ENCODE measurements around the gene EEF1A2. TPM values are rescaled to one million over a fixed set of nuclear protein-coding genes. Genes with fewer than 3 reads are reported as not detected.
"Not testable (repeated sequence)": the region's sequence is repeated elsewhere in the genome, so short reads cannot be mapped to it uniquely, and the experiment has no call there.

Gene EEF1A2
- total RNA-seq, 1 donor from 2014 or later = 0.99 TPM

- DNase-seq (ENCODE audit: low read depth, low spot score) = no peak
Measured at GRCh38 chr20:63520934-63521601, 22.2 kb upstream of the EEF1A2 start.

- DNase-seq (ENCODE audit: low read depth, low spot score) = no peak
Measured at GRCh38 chr20:63520504-63520933, 21.6 kb upstream of the EEF1A2 start, which contains the start of gene PPDPF. TSS of gene PPDPF (plus strand) at chr20:63520765. CDS start at chr20:63521309, 544 bp downstream.

DNA sequence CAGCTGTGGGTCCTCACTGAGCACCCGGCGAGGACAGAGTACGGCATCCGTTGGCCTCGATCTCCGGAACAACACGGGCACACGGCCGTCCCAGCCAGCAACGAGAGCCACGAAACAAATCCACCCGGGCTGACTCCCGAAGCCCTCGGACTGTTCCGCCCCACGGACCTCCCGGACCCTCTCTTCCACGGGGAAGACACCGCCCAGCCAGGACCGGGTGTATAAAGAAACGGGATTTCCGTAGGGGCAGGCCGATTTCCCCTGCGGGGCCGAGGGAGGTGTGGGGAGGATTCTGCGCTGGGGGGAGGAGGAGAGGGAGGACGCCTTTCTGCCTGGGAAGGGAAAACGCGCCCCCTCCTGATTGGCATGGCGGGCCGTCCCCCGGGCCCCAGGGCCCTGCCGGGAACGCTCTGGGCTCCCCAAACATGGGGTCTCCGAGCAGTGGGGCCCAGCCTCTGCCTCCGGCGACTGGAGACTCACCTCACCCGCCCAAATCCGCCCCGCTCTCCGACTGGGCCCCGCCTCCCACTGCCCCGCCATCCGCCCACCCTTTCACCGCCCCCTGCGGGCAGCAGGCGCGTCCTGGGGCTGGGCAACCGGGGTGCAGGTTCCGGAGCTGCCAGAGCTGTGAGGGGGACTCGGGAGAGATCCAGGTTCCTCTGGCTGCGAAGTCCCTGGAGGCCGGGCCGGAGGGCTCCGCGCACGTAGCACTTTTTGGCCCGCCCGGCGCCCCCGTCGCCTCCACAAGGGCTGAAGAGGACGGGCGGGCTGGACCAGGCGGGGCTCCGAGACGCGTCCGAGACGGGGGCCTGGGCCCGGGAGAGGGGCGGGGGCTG is 21.0 kb upstream of the EEF1A2 start:
- DNase-seq (ENCODE audit: low read depth, low spot score) = no peak

DNA sequence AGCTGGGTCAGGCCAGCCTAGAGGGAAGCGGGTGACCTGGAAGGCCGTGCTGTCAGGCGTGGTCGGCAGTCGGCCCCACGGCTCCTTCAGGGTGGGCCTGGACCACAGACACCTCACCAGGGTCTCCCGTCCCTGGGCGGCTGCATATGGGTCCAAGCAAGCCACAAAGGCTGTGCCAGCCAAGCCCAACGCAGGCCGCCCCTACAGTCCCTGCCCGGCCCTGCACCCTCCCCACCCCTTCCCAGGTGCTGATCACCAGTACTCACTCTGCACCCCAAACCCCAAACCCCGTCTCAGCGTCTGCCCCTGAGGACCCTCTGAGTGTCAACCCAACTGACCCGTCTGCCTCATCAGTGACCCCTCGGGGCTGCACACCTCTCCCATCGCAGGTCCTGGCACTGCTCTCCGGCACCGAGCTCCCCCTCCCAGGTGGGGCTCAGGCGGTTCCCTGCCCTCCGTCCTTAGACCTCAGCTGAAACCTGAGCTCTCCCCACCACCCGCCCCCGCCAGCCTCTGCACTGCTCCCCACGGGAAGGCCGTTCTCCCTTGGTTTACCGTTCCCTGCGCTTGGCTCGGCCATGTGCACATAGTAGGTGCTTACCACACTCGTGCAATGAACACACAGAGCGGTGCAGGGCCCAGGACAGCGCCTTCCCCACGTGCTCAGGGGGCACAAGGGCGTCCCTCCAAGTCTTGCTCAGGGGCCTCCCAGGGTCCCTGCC is 20.2 kb upstream of the EEF1A2 start:
- no peak for DNase-seq (ENCODE audit: low read depth, low spot score)

- DNase-seq (ENCODE audit: low read depth, low spot score) = no peak
Measured at GRCh38 chr20:63518351-63518861, 19.5 kb upstream of the EEF1A2 start.

GRCh38 chr20:63517376-63518309 is 18.8 kb upstream of the EEF1A2 start:
- no peak for DNase-seq (ENCODE audit: low read depth, low spot score)

DNA sequence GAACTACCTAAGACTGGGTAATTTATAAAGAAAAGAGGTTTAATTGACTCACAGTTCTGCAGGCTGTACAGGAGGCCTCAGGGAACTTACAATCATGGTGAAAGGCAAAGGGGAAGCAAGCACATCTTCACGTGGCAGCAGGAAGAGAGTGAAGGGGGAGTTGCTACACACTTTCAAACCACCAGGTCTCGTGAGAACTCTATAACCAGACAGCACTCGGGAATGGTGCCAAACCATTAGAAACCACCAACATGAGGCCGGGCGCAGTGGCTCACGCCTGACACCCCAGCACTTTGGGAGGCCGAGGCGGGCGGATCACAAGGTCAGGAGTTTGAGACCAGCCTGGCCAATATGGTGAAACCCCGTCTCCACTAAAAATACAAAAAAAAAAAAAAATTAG is 15.6 kb upstream of the EEF1A2 start:
- DNase-seq (ENCODE audit: low read depth, low spot score) = not testable (repeated sequence)

DNA sequence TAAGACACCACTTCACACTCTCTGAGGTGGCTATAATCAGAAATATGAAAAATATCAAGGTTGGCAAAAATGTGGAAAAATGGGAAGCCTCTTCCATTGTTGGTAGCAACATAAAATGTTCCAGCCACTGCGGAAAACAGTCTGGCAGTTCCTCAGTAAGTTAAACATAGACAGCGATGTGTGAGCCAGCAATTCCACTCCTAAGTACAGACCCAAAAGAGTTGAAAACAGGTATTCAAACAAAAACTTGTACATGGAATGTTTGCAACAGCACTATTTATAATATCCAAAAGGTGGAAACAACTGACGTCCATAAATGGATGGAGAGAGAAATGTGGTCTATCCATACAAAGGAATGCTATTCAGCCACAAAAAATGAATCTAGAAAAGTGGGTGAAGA is 14.3 kb upstream of the EEF1A2 start:
- DNase-seq (ENCODE audit: low read depth, low spot score) = no peak

GRCh38 chr20:63509088-63509564 is 10.2 kb upstream of the EEF1A2 start:
- DNase-seq (ENCODE audit: low read depth, low spot score) = no peak

DNA sequence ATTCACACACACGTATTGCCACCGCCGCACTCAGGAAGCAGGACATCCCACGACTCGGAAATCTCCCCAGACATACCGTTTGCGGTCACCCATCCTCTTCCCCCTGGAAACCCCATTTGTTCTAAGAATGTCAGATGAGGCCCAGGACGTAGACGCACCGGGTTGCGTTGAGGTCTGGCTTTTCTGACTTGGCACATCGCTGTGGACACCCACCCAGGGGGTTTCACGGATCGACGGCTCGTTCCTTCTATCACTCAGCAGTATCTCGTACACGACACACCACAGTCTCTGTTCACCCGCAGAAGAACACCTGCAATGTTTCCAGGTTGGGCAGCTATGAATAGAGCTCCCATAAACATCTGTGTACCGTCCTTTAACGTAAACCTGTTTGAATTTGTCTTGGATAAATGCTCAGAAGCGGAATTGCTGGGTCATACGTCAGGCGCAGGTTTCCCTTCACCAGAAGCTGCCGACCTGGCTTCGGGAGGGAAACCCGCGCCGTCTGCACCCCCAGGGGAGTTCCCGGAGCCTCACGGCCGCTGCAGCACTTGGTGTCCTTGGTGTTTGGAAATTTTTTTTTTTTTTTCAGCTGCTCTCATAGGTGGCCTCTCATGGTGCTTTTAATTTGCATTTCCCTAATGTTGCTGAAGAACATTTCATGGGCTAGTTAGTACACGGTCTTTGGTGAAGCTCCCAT is 9.3 kb upstream of the EEF1A2 start:
- DNase-seq (ENCODE audit: low read depth, low spot score) = no peak

DNA sequence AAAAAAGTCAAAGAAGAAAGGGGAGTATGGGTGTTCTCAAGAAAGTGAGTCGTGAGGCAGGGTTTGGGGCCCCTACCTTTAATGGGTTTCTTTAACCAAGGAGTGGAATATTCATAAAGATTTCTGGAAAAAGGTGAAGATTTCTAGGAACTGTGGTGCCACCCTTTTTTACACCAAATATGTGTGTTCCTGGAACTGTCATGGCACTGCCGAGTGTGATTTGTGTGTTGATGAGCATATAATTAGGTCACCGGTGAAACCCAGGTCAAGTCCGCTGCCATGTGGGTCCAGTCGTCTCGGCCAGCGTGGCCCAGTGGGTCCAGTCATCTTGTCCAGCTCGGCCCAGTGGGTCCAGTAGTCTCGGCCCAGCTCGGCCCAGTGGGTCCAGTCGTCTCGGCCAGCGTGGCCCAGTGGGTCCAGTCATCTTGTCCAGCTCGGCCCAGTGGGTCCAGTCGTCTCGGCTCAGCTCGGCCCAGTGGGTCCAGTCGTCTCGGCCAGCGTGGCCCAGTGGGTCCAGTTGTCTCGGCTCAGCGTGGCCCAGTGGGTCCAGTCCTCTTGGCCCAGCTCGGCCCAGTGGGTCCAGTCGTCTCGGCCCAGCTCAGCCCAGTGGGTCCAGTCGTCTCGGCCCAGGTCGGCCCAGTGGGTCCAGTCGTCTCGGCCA is 8.3 kb upstream of the EEF1A2 start:
- DNase-seq (ENCODE audit: low read depth, low spot score) = no peak

- DNase-seq (ENCODE audit: low read depth, low spot score) = no peak
Measured at GRCh38 chr20:63505723-63506122, 6.8 kb upstream of the EEF1A2 start.

GRCh38 chr20:63505281-63505680 is 6.4 kb upstream of the EEF1A2 start:
- DNase-seq (ENCODE audit: low read depth, low spot score) = no peak

DNA sequence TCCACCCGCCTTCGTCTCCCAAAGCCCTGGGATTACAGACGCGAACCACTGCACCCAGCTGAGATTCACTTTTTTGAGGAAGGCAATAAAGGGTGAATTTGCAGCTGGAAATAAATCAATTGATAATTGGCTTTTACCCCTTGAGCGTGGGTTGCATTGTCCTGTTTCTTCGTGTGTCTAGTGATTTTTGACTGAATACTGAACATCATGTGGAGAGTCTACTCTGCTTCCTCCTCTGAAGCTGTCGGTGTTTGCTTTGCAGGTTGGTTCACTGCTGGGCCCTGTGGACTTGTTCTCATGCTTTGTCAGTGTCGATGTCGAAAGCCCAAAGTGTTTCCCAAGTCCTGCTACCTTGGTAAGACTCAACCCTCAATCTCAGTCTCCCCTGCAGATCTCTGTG is 5.8 kb upstream of the EEF1A2 start:
- DNase-seq (ENCODE audit: low read depth, low spot score) = no peak

DNA sequence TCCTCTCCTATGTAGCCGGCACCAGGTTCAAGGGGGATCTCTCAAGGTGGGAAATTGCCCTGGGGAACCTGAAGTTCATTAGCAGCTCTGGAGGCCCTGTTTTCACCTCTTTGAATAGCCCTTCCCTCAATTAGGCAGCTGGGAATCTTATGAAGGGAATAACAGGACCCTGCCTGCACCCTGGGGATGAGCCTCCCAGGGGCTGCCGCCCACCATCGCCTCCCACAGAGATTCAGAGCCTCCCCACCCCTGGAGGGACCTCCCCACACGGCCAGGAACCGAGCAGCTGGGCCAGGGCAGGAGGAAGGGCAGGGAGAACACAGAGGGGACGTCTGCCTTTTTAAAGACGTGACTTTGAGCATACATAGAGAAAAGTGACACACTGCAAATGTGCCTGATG is 4.6 kb upstream of the EEF1A2 start:
- no peak for DNase-seq (ENCODE audit: low read depth, low spot score)

DNA sequence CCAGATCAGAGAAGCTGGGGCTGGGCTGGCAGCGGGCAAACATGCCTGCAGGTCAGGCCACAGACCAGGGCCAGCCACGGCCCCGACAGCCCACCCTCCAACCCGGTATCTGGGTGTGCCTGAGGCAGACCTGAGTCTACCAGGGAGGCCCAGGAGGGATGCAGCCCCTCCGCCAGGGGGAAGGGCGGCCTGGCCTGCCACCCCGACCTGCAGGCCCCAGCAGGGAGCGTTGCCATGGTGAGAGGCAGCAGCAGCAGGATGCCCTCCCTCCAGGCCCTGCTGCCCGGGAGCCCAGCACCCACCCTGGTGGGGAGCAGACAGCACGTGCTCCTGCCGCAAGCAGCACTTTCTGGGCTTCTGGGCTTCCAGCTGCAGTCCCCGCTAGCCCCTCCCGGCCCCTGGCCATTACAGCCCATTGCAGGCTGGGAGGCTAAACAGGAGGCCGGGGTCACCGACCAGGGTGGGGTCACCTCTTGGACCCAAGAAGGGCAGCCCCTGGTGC is 3.8 kb upstream of the EEF1A2 start:
- DNase-seq (ENCODE audit: low read depth, low spot score) = no peak

- DNase-seq (ENCODE audit: low read depth, low spot score) = no peak
Measured at GRCh38 chr20:63501818-63502670, 3.2 kb upstream of the EEF1A2 start.

Data from pulmonary artery endothelial cell (primary cell).